Endothelial cell of umbilical vein (primary cell): ENCODE results near the gene FBXL13. TPM values are rescaled to one million over a fixed set of nuclear protein-coding genes. Genes with fewer than 3 reads are reported as not detected.
"Not testable (repeated sequence)": the region's sequence is repeated elsewhere in the genome, so short reads cannot be mapped to it uniquely, and the experiment has no call there.

Source experiments
- BruUV-seq: library from RNA; stranded (reverse); fragments of 400-500 nt; replicated peaks from 2 replicates; lab custom pipeline; 2021; lab: Mats Ljungman, UMichigan
- CTCF ChIA-PET: fragments of 300-600, 350-600 bp; sonication (Branson Sonifier 250); formaldehyde crosslinking; loops from one replicate; lab custom pipeline; 2021; ENCODE audit warnings: antibody characterized with exemption, inconsistent platforms; lab: Charles Lee
- POLR2A ChIA-PET: fragments of 300-600, 350-600 bp; sonication (Branson Sonifier 250); formaldehyde crosslinking; loops from one replicate; lab custom pipeline; 2021; ENCODE audit warnings: antibody characterized with exemption, inconsistent platforms; lab: Charles Lee
- DNase-seq: peaks from one replicate; pipeline ENCODE4 v3.0.0-alpha.2; 2011; ENCODE audit warnings: low read depth, low spot score
- FAIRE-seq: peaks from 2 replicates; lab custom pipeline; 2011; peaks lifted over from hg19 to GRCh38; lab: Jason Lieb, UNC
- H2AFZ ChIP-seq: 2 replicates; pipeline ENCODE4 v1.6.0; 2012; ENCODE audit warnings: low read depth, low read length, control low read depth, inconsistent platforms
- H3K27ac ChIP-seq: 2 replicates; pipeline ENCODE4 v1.5.1; 2011; ENCODE audit warnings: low read depth, mild to moderate bottlenecking, control low read depth, low read length, moderate library complexity; ENCODE audit not compliant: insufficient read depth
- H3K27me3 ChIP-seq, 2 experiments: 2 replicates each; pipeline versions ENCODE4 v1.6.0 to v1.6.1; 2011; ENCODE audit warnings: low read length in 2 of 2, mixed read lengths in 1 of 2; ENCODE audit not compliant: control insufficient read depth in 2 of 2, insufficient read depth in 2 of 2
- H3K36me3 ChIP-seq, 2 experiments: 2 replicates in 1 of 2; 3 replicates in 1 of 2; pipeline ENCODE4 v1.5.1; 2011; ENCODE audit warnings: low read length in 2 of 2, mild to moderate bottlenecking in 1 of 2, moderate library complexity in 1 of 2; ENCODE audit not compliant: control insufficient read depth in 2 of 2, insufficient read depth in 2 of 2; ENCODE audit errors: extremely low read depth in 1 of 2
- H3K4me1 ChIP-seq: 3 replicates; pipeline ENCODE4 v1.5.1; 2011; ENCODE audit warnings: mild to moderate bottlenecking, low read length; ENCODE audit not compliant: control insufficient read depth, insufficient read depth; ENCODE audit errors: extremely low read depth
- H3K4me2 ChIP-seq: 2 replicates; pipeline ENCODE4 v1.6.1; 2011; ENCODE audit warnings: low read length, control low read depth, mixed read lengths; ENCODE audit not compliant: insufficient read depth
- H3K4me3 ChIP-seq, 3 experiments: fragments of 200-600 bp in 1 of 3; sonication (generic), shearing (Covaris generic) in 1 of 3; replicated peaks in 1 of 3; 2 replicates each; pipeline ENCODE4 v1.5.1; 2011 to 2016; ENCODE audit warnings: control low read depth in 3 of 3, low read length in 3 of 3, mild to moderate bottlenecking in 2 of 3, inconsistent platforms in 1 of 3, low read depth in 1 of 3, moderate library complexity in 1 of 3; ENCODE audit not compliant: insufficient read depth in 1 of 3
- H3K79me2 ChIP-seq: 2 replicates; pipeline ENCODE4 v1.6.0; 2012; ENCODE audit warnings: low read length, inconsistent platforms; ENCODE audit not compliant: control insufficient read depth, insufficient read depth
- H3K9ac ChIP-seq: replicated peaks from 2 replicates; pipeline ENCODE3; 2011; ENCODE audit warnings: low read length, control low read depth; ENCODE audit not compliant: insufficient read depth; ENCODE audit errors: extremely low read depth
- H3K9me1 ChIP-seq: replicated peaks from 3 replicates; pipeline ENCODE4 v1.6.0; 2011; ENCODE audit warnings: mild to moderate bottlenecking, low read length; ENCODE audit not compliant: control insufficient read depth, insufficient read depth; ENCODE audit errors: extremely low read depth
- H3K9me3 ChIP-seq: replicated peaks from 2 replicates; pipeline ENCODE4 v1.5.1; 2012; ENCODE audit warnings: low read length, inconsistent platforms; ENCODE audit not compliant: control insufficient read depth, insufficient read depth
- H4K20me1 ChIP-seq: replicated peaks from 2 replicates; pipeline ENCODE3; 2011; ENCODE audit warnings: mild to moderate bottlenecking, low read length; ENCODE audit not compliant: control insufficient read depth, insufficient read depth; ENCODE audit errors: extremely low read depth
- dilution Hi-C: fragments of 300-500 bp; cut with MboI; formaldehyde crosslinking; loops from one replicate; pipeline ENCODE4 v1.15.0; 2019; ENCODE audit warnings: low sequenced_read_pairs; ENCODE audit not compliant: extremely low pct_ligation_motif_present
- intact Hi-C: fragments of 100-400 bp; cut with micrococcal nuclease; formaldehyde crosslinking; loops from one replicate; pipeline ENCODE4 v1.10.0; 2022
- polyA plus RNA-seq, 4 experiments: library from polyadenylated mRNA; depleted of rRNA in 3 of 4; stranded (reverse) in 3 of 4; unstranded in 1 of 4; fragments of >200 nt; gene quantifications; 2 replicates each; pipeline versions ENCODE4 v1.2.1 to v1.2.3, GENCODE V29; 2011 to 2012; ENCODE audit warnings: missing spikeins in 1 of 4
- total RNA-seq: library from RNA; stranded (reverse); gene quantifications from 2 replicates; pipeline ENCODE4 v1.2.3, GENCODE V29; 2021

Gene FBXL13
- total and polyA plus RNA-seq, 2 donors (not counting 3 experiments of a cell fraction or from before 2014, with no cell fraction given), result 3.9 to 4.6 TPM

- DNase-seq, H3K27ac ChIP-seq, H3K9me1 ChIP-seq, H3K36me3 ChIP-seq, CTCF ChIA-PET, FAIRE-seq, H3K9me3 ChIP-seq, H2AFZ ChIP-seq, H3K27me3 ChIP-seq, BruUV-seq, H3K79me2 ChIP-seq, H3K4me2 ChIP-seq, H4K20me1 ChIP-seq, H3K4me3 ChIP-seq, intact Hi-C loops, H3K4me1 ChIP-seq, H3K9ac ChIP-seq, dilution Hi-C loops, POLR2A ChIA-PET: not testable (repeated sequence)
These were observed 298.4 kb downstream of the FBXL13 start for GRCh38 chr7:102776217-102776616.

DNA sequence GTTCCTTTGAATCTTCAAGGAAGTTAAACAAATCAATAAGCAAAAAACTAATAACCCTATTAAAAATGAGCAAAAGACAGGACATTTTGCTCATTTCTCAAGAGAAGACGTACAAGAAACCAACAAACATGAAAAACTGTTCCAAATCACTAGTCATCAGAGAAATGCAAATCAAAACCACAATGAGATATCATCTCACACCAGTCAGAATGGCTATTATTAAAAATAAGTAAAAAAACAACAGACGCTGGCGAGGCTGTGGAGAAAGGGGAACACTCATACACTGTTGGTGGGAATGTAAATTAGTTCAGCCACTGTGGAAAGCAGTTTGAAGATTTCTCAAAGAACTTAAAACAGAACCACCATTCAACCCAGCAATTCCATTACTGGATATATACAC, 304.1 kb downstream of the FBXL13 start:
- FAIRE-seq, H3K9me3 ChIP-seq, H3K4me1 ChIP-seq, dilution Hi-C loops, POLR2A ChIA-PET, DNase-seq, H3K36me3 ChIP-seq, intact Hi-C loops, H3K4me3 ChIP-seq, H3K27ac ChIP-seq, H4K20me1 ChIP-seq, H3K9ac ChIP-seq, H3K27me3 ChIP-seq, H3K4me2 ChIP-seq, BruUV-seq, CTCF ChIA-PET, H3K79me2 ChIP-seq, H3K9me1 ChIP-seq, H2AFZ ChIP-seq: not testable (repeated sequence)

- H3K27me3 ChIP-seq, H3K4me3 ChIP-seq, POLR2A ChIA-PET, H3K36me3 ChIP-seq, FAIRE-seq, H3K9ac ChIP-seq, dilution Hi-C loops, DNase-seq, intact Hi-C loops, H2AFZ ChIP-seq, H3K9me1 ChIP-seq, BruUV-seq, H3K4me2 ChIP-seq, H3K79me2 ChIP-seq, H4K20me1 ChIP-seq, H3K4me1 ChIP-seq, H3K9me3 ChIP-seq, H3K27ac ChIP-seq, CTCF ChIA-PET: not testable (repeated sequence)
These were observed 304.9 kb downstream of the FBXL13 start for GRCh38 chr7:102769657-102770192.

DNA sequence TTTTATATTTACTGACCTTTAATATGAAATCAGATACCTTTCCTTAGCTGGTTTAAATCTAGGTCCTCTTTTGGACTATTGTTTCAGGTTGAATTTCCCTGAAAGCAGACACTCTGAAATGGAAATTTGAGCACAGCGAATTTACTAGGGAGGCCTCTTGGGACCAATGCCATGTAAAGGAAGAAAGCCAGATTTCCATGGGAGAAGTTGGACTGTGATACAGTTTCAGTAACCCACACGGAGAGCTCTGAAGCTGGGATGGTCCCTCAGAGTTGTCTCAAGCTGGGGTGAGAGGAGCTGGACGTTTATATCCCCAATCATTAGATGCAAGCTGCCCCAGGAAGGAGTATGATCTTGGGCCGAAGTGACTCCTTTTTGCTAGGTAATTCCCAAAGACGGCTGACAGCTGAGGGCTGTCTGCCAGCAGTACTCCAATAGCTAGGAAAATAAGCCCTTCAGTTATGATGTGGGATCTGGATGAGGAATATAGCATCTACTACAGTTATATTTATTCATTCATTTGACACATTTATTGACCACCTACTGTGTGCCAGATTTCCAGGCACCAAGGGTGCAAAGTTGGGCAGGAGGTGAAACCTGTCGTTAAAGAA, 311.2 kb downstream of the FBXL13 start:
- H3K79me2 ChIP-seq, H3K4me1 ChIP-seq, dilution Hi-C loops, H3K9me3 ChIP-seq, BruUV-seq, FAIRE-seq, intact Hi-C loops, POLR2A ChIA-PET, H3K27ac ChIP-seq, DNase-seq, H3K4me2 ChIP-seq, H4K20me1 ChIP-seq, H3K9ac ChIP-seq, H3K9me1 ChIP-seq, H3K36me3 ChIP-seq, H2AFZ ChIP-seq, CTCF ChIA-PET, H3K27me3 ChIP-seq, H3K4me3 ChIP-seq: not testable (repeated sequence)
